ENCODE results near the gene H2AZ2.

H2AZ2 gene

GRCh38 chr7:44847920-44848634 lies at the start of gene H2AZ2:
TSS of gene H2AZ2 (minus strand) at chr7:44848087. CDS start at chr7:44847971, 116 bp downstream.
- H3K4me3 ChIP-seq (ENCODE audit: low read depth, low read length) = peak within 1 kb of the TSS; percentile 98

- no peak overlapping the region for H3K4me3 ChIP-seq (ENCODE audit: low read depth, low read length)
These were observed 49.4 kb upstream of the H2AZ2 start for GRCh38 chr7:44897309-44897708.

DNA sequence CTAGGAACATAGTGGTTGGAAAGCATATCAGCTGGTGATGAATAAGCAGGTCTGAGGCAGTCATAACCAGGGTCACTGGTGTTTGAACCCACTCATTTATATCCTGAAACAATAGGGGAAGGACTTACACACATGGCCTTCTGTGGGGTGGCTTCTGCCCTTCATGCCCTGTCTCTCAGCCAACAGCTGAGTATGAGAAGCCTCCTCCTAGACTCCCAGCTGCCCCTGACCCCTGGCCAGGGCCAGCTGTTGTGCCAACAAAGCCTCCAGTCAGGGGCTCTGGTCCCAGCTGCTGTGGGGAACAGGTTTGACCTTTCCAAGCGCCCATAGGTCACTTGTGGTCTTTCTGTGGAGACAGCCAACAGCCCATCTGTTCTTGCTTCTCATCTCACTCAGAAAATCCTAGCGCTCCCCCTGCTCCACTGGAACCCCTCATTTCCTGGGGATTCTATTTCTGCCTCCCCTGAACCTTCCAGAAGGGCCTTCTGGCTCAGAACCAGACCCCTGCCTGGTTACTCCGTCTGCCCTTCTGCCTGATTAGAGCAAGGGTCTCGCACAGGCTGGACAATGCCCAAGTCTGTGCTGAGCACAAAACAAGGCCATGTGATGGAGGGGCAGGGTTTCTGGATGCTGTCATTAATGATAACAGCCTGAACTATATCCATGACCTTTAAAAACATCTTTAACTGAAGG lies 47.1 kb upstream of the H2AZ2 start:
- no peak overlapping the region for H3K4me3 ChIP-seq (ENCODE audit: low read depth, low read length)

- no peak overlapping the region for H3K4me3 ChIP-seq (ENCODE audit: low read depth, low read length)
These were observed 45.9 kb upstream of the H2AZ2 start for GRCh38 chr7:44893710-44894234.

GRCh38 chr7:44891791-44892190 lies 43.9 kb upstream of the H2AZ2 start:
- no peak overlapping the region for H3K4me3 ChIP-seq (ENCODE audit: low read depth, low read length)

GRCh38 chr7:44891372-44891771 lies 43.5 kb upstream of the H2AZ2 start:
- H3K4me3 ChIP-seq (ENCODE audit: low read depth, low read length) = no peak overlapping the region

DNA sequence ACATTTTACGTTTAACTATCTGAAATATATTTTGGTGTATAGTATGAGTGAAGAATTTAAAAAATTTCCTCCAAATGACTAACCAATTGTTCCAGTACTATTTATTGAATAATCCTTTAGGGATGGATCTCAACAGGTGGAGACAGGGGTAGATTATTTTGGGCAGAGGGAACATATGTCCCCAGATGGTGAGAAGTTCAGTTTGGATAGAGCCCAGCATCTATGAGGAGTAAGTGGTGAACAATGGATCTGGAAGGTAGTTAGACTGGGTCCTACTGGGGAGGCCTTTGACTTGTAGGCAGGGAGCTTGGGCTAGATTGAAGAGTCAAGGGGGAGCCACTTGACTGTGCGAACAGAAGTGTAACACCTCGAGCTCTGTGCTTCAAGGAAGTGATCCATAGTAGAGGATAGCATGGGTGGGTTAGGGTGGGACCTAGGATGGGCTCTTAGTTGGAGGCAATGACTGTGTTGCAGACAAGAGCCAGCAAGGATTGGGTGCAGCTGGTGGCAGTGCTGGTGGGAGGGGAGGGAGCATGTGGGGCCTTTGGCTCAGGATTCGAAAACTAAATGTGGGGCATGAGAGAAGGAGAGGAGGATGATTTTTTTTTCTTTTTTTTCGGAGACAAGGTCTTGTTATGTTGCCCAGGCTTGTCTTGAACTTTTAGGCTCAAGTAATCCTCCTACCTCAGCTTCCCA lies 41.3 kb upstream of the H2AZ2 start:
- no peak overlapping the region for H3K4me3 ChIP-seq (ENCODE audit: low read depth, low read length)

GRCh38 chr7:44887293-44887692 lies 39.4 kb upstream of the H2AZ2 start:
- no peak overlapping the region for H3K4me3 ChIP-seq (ENCODE audit: low read depth, low read length)

DNA sequence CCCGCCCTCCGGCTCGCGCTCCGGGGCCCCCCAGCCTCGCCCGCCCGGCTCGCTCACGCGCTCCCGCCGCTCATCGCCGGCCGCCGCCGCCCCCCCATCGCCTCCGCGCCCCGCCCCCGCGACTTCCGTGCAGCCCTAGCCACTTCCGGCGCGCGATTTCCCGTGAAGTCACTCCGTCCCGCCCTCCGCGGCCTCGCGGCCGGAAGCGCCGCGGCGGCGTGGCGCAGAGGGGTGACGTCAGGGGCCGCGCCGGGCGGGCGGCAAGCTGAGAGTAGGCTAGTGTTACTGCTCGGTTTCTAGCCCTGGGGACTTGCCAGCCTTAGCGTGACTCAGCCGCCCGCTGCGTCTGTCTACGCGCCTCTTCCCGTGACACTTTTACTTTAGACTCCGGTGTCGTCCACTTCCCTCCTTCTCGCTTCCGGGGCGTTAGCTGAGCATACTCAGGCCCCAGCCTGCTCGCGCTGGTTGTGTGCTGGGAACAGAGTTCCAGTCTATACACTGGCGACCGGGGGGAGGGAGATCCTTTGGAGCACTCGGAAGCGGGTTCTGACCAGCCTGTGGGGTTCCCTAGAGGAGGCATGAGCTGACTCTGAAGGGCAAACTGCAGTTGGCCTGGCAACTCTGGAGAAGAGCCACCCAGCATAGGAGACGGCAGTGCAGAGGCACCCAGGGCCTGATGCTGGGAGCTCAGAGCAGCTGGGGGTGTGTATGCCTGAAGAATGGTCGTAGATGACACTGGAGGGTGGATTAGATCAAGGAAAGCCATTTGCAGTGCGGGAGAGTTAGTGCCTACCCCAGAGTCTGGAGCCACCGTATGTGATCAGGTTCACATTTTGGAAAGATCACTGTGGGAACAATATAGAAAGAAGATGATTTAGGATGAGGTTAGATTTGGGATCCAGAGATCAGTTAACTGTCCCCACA lies 37.8 kb upstream of the H2AZ2 start, which contains the start of gene PURB:
Gene PURB, minus strand, starts transcription at position 137 of the 924 bp plus-strand sequence. CDS start 182 bp downstream, outside the sequence.
- H3K4me3 ChIP-seq (ENCODE audit: low read depth, low read length) = peak within 1 kb of the TSS; percentile 73

- peak overlapping the region; percentile 60 for H3K4me3 ChIP-seq (ENCODE audit: low read depth, low read length)
These were observed 36.9 kb upstream of the H2AZ2 start for GRCh38 chr7:44884621-44885393.

DNA sequence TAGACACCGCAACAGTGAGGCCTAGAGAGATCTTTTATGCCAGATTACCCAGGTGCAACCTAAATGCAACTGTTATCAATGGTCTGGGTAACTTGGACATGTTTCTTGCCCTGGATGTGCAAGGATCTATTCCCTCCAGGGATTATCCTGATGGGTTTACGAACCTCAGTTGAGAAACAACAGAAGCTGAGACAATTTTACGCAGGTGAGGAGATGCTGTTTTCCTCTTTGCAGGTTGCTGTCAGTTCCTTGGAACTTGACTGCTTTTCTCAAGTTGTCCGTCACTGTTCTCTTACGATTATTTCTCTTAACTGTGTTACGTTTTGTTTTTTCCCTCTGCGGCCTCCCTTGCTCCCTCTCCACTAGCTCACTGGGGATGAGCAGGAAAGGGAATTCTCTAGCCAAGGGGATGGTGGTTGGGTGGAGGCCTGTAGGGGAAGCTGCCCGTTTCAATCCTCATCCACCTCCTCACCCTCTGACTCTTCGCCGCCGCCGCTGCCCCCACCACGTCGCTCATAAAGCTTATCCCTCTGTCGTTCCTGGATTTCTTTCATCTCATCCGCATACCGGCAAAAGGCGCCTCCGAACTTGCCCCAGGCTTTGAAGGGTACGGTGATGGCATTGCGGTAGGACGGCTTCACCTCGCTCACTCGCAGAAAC lies 36.2 kb upstream of the H2AZ2 start:
- H3K4me3 ChIP-seq (ENCODE audit: low read depth, low read length) = peak overlapping the region; percentile 60

- no peak overlapping the region for H3K4me3 ChIP-seq (ENCODE audit: low read depth, low read length)
These were observed 35.0 kb upstream of the H2AZ2 start for GRCh38 chr7:44882899-44883298.

GRCh38 chr7:44881610-44882009 lies 33.7 kb upstream of the H2AZ2 start:
- H3K4me3 ChIP-seq (ENCODE audit: low read depth, low read length) = no peak overlapping the region

DNA sequence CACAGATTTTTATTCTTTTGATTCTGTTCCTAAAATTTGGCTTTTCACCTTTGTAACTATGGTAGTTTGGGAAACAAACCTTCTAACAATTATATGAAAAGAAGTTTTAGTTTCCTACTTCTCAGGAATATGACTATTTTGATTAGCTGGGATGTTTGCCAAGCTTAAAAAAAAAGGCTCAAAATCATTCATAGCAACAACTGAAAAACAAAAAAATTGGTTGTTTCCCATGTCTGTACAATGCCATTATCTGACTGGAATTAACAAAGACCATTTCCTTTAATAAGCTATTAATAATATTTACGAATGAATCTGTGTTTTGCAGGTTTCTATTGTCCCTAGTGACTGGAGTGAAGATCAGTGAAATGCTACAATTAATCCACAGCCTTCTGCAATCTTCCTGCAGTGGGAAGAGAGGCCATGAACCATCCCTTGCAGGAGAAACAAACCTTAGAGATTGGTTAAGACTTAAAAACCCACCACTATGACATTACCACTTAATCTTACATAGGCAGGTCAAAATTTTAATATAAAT lies 33.2 kb upstream of the H2AZ2 start:
- H3K4me3 ChIP-seq (ENCODE audit: low read depth, low read length) = no peak overlapping the region

GRCh38 chr7:44880317-44881018 lies 32.6 kb upstream of the H2AZ2 start:
- no peak overlapping the region for H3K4me3 ChIP-seq (ENCODE audit: low read depth, low read length)

DNA sequence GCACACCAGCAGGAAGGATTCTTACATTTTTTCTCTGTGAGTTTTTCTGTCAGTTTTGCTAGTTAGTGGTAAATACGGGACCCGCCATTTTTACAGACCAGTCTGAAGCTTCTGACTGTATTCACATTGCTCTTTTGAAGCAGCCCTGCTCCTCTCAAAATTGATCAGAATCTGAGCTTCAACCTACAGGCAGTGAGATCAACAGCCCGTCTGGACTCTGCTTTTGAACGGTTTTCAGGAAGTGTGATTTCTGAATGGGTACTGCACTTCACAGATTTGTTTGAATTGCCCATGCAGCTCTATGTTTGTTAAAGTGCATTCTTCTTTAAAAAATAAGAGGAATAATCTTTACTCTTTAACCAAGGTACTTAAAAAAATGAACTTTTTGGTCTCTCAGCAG lies 28.5 kb upstream of the H2AZ2 start:
- no peak overlapping the region for H3K4me3 ChIP-seq (ENCODE audit: low read depth, low read length)

GRCh38 chr7:44875241-44875640 lies 27.4 kb upstream of the H2AZ2 start:
- no peak overlapping the region for H3K4me3 ChIP-seq (ENCODE audit: low read depth, low read length)

GRCh38 chr7:44872787-44873186 lies 24.9 kb upstream of the H2AZ2 start:
- no peak overlapping the region for H3K4me3 ChIP-seq (ENCODE audit: low read depth, low read length)

Measured in iPS-11a (cell line).